GM10248 (cell line): Measurements from ENCODE around the gene GABRG3.

Source experiments
- CTCF ChIA-PET: fragments of 300-600 bp; sonication (Branson Sonifier 250); formaldehyde crosslinking; extraction: SDS; loops from one replicate; lab custom pipeline; 2021; ENCODE audit warnings: antibody characterized with exemption; lab: Yijun Ruan, JAX
- POLR2A ChIA-PET: fragments of 350-650 bp; sonication (Branson Sonifier 250); formaldehyde crosslinking; extraction: SDS; loops from one replicate; lab custom pipeline; 2020; ENCODE audit warnings: antibody characterized with exemption; lab: Yijun Ruan, JAX
- DNase-seq: peaks from one replicate; pipeline ENCODE4 v3.0.0; 2012; ENCODE audit errors: extremely low spot score
- TF ChIP-seq, protein P1 (sequence below): IDR thresholded peaks from 2 replicates; pipeline ENCODE4 v1.5.1; 2012; ENCODE audit warnings: mild to moderate bottlenecking, low read depth; ENCODE audit errors: extremely low read depth, missing control alignments, control extremely low read depth

The GABRG3 gene

DNA sequence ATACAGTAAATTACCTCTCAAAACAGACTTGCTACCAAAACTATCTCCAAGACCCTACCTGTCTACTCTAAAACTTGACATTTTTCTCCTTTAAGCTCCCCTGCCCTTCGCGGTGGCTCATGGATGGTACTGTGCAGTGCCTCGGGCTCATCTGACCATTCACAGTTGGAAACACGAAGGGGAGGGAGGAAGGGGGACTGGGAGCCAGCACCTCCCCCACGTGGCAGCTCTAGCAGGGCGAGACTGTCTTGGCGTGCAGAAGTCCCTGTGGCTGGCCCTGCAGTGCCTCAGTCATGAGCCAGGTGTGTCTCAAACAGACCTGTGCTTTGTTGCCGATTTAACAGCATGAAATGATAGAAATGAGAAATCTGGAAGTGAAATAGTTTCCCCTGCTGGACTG, 372.0 kb downstream of the GABRG3 start:
- TF ChIP-seq, protein P1, sequence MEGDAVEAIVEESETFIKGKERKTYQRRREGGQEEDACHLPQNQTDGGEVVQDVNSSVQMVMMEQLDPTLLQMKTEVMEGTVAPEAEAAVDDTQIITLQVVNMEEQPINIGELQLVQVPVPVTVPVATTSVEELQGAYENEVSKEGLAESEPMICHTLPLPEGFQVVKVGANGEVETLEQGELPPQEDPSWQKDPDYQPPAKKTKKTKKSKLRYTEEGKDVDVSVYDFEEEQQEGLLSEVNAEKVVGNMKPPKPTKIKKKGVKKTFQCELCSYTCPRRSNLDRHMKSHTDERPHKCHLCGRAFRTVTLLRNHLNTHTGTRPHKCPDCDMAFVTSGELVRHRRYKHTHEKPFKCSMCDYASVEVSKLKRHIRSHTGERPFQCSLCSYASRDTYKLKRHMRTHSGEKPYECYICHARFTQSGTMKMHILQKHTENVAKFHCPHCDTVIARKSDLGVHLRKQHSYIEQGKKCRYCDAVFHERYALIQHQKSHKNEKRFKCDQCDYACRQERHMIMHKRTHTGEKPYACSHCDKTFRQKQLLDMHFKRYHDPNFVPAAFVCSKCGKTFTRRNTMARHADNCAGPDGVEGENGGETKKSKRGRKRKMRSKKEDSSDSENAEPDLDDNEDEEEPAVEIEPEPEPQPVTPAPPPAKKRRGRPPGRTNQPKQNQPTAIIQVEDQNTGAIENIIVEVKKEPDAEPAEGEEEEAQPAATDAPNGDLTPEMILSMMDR: no peak
- CTCF ChIA-PET: no interaction called here
- POLR2A ChIA-PET: no interaction called here
- DNase-seq: no peak

- no peak for DNase-seq
- TF ChIP-seq, protein P1: no peak
- POLR2A ChIA-PET: no interaction called here
- CTCF ChIA-PET: no interaction called here
Measured at GRCh38 chr15:27352136-27352535, 381.2 kb downstream of the GABRG3 start.

DNA sequence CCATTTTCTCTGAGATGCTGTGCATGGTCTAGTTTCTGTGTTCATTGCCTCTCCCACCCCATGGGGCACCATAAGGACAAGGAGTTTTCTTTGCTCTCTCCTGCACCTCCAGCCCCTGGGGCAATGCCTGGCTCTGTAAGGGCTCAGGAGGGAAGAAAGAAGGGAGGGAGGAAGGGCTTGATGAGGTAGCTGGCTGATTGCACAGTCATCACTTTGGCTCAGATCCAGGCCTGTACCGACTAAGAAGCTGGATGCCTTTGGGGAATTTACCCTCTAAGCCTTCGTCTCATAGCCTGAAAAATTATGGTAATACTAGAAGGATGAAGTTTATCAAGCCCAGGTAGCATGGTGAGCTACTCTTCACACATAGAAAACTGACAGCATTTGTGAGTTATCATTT, 382.9 kb downstream of the GABRG3 start:
- POLR2A ChIA-PET: no interaction called here
- no peak for DNase-seq
- CTCF ChIA-PET: no interaction called here
- TF ChIP-seq, protein P1: no peak

DNA sequence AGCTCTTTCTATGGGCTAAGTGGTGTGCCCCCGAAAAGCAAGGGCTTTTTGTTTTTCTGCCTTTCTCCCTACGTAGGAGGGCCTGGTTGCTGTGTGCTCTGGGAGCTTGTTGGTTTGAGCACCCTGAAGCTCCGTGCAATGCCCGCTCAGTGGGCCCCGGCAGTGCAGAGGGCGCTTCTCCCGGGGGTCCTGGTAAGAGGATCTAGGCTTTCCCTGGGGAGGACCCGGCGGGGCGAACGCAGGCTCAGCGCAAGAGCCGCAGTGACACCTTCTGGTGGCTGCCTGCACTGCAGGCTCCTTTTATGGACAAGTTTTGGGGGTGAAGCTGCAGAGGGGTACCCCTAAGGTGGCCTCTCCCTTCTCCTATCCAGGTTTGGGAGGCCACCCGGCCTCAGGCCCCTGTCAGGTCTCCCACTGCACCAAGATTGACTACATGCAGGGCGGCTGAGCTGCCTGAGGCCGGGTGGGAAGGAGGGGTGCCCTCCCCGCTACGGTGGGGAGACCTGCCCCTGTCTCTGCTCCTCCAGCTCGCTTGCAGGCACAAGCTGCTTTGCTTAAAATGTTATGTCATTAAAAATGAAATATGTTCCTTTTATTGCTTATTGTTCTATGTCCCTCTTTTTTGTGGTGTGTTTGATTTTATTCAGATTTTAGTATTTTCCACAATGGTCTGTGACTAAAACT, 387.9 kb downstream of the GABRG3 start:
- ChIA-PET POLR2A (no interaction called here), CTCF (interaction anchor here (0.9 to 2.0 kb wide), 4 partner anchors 10 to 468 kb away, joined by 3 to 7 read pairs (median 4); no protein-coding TSS in a partner anchor)
- DNase-seq: no peak
- TF ChIP-seq, protein P1: peak; percentile 43

DNA sequence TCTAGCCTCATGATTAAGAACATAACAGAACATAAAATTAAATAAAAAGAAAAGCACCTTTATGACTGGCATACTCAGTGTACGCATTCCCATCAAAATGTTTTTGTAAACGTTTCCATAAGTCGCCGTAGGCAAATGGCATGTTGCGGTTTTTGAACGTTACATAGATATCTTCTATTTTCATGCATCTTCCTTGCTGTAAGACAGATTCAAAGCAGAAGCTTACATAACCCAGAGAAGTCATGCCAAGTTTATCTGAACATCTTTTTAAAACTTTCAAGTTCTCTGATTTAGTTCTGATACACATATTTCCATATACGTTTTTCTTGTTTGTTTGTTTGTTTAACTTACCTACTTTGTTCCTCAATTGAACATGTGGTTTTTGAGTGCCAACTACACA, 388.6 kb downstream of the GABRG3 start:
- no peak for DNase-seq
- ChIA-PET CTCF (interaction anchor here (1.3 to 2.0 kb wide), 2 partner anchors 10 to 468 kb away, joined by 4 to 7 read pairs; no protein-coding TSS in a partner anchor), POLR2A (no interaction called here)
- TF ChIP-seq, protein P1: no peak

GRCh38 chr15:27360316-27360715, 389.3 kb downstream of the GABRG3 start:
- ChIA-PET CTCF (no interaction called here), POLR2A (no interaction called here)
- TF ChIP-seq, protein P1: no peak
- no peak for DNase-seq

- POLR2A ChIA-PET: no interaction called here
- CTCF ChIA-PET: no interaction called here
- TF ChIP-seq, protein P1: no peak
- DNase-seq: no peak
Measured at GRCh38 chr15:27361438-27361837, 390.5 kb downstream of the GABRG3 start.
